MCF 10A (cell line): ENCODE measurements around the gene KRT6B. TPM values are rescaled to one million over a fixed set of nuclear protein-coding genes. Genes with fewer than 3 reads are reported as not detected.
"Not testable (repeated sequence)": the region's sequence is repeated elsewhere in the genome, so short reads cannot be mapped to it uniquely, and the experiment has no call there.

ENCODE experiments used
- BruUV-seq: library from RNA; stranded (reverse); fragments of 400-500 nt; replicated peaks from 2 replicates; lab custom pipeline; 2021; lab: Mats Ljungman, UMichigan
- CTCF ChIA-PET: fragments of 300-600 bp; sonication (Branson Sonifier 250); formaldehyde crosslinking; extraction: SDS; loops from one replicate; lab custom pipeline; 2021; ENCODE audit warnings: antibody characterized with exemption, inconsistent platforms; lab: Yijun Ruan, JAX
- POLR2A ChIA-PET: fragments of 300-600, 350-650 bp; sonication (Branson Sonifier 250); formaldehyde crosslinking; extraction: SDS; loops from one replicate; lab custom pipeline; 2020; ENCODE audit warnings: antibody characterized with exemption, inconsistent platforms; lab: Yijun Ruan, JAX
- DNase-seq: peaks from one replicate; pipeline ENCODE4 v3.0.0-alpha.2; 2018; ENCODE audit not compliant: unreplicated experiment
- H3K27ac Mint-ChIP-seq: one replicate; pipeline ENCODE4 v1.8.0; 2022; ENCODE audit warnings: mild to moderate bottlenecking, low read depth, mixed read lengths; ENCODE audit not compliant: unreplicated experiment
- H3K27me3 Mint-ChIP-seq: one replicate; pipeline ENCODE4 v1.8.0; 2022; ENCODE audit warnings: mixed read lengths; ENCODE audit not compliant: insufficient read depth, unreplicated experiment
- H3K36me3 Mint-ChIP-seq: one replicate; pipeline ENCODE4 v1.8.0; 2022; ENCODE audit warnings: mild to moderate bottlenecking, moderate library complexity, mixed read lengths; ENCODE audit not compliant: insufficient read depth, unreplicated experiment
- H3K4me1 Mint-ChIP-seq: one replicate; pipeline ENCODE4 v1.8.0; 2022; ENCODE audit warnings: mixed read lengths; ENCODE audit not compliant: insufficient read depth, unreplicated experiment
- H3K4me3 Mint-ChIP-seq: one replicate; pipeline ENCODE4 v1.8.0; 2022; ENCODE audit warnings: mild to moderate bottlenecking, moderate library complexity, mixed read lengths; ENCODE audit not compliant: unreplicated experiment
- H3K9me3 Mint-ChIP-seq: one replicate; pipeline ENCODE4 v1.8.0; 2022; ENCODE audit warnings: mixed read lengths; ENCODE audit not compliant: unreplicated experiment
- CTCF ChIP-seq: fragments of 200-600 bp; IDR thresholded peaks from one replicate; pipeline ENCODE4 v1.8.0; 2022; ENCODE audit warnings: antibody characterized with exemption, mild to moderate bottlenecking; ENCODE audit not compliant: unreplicated experiment
- intact Hi-C: fragments of 100-400 bp; cut with micrococcal nuclease; formaldehyde crosslinking; loops from 2 replicates; pipeline ENCODE4 v1.14.1; 2022
- total RNA-seq: library from RNA; stranded (reverse); gene quantifications from 2 replicates; pipeline ENCODE4 v1.2.3, GENCODE V29; 2022

The KRT6B gene
- total RNA-seq, 1 experiment from 2014 or later = 3.3 TPM

- no peak for TF ChIP-seq CTCF
- H3K9me3 Mint-ChIP-seq = no peaks in the 10 kb centered on the region
- CTCF ChIA-PET = interaction anchor here (1.3 kb wide), 1 partner anchor 76 kb away, joined by 5 read pairs; no protein-coding TSS in a partner anchor
- no peak for DNase-seq
- H3K27me3 Mint-ChIP-seq = no peaks in the 10 kb centered on the region
- intact Hi-C loops = loop anchor here (10.0 kb wide), 1 partner anchor 53 kb away; no protein-coding TSS in a partner anchor
- no TSS peak for BruUV-seq
- POLR2A ChIA-PET = no interaction called here
- no peak overlapping the region for H3K27ac Mint-ChIP-seq
- no peak overlapping the region for H3K4me3 Mint-ChIP-seq
- peaks cover 11% of the 10 kb centered on the region for H3K4me1 Mint-ChIP-seq
- H3K36me3 Mint-ChIP-seq = no peaks in the 10 kb centered on the region
Measured at GRCh38 chr12:52448228-52448627, 3.7 kb downstream of the KRT6B start.

GRCh38 chr12:52447196-52447595 lies 4.8 kb downstream of the KRT6B start:
- peaks cover 18% of the 10 kb centered on the region for H3K4me1 Mint-ChIP-seq
- DNase-seq, H3K9me3 Mint-ChIP-seq, H3K27me3 Mint-ChIP-seq, H3K4me3 Mint-ChIP-seq, BruUV-seq, POLR2A ChIA-PET, H3K27ac Mint-ChIP-seq, H3K36me3 Mint-ChIP-seq: not testable (repeated sequence)
- CTCF ChIA-PET = interaction anchor here (0.8 to 1.3 kb wide), 3 partner anchors 49 to 439 kb away, joined by 5 read pairs; no protein-coding TSS in a partner anchor
- intact Hi-C loops = loop anchor here (10.0 kb wide), 1 partner anchor 52 kb away; no protein-coding TSS in a partner anchor

GRCh38 chr12:52446367-52447045 lies 5.4 kb downstream of the KRT6B start:
- BruUV-seq = no TSS peak
- Mint-ChIP-seq H3K9me3 (no peaks in the 10 kb centered on the region), H3K27me3 (no peaks in the 10 kb centered on the region), H3K4me1 (peaks cover 20% of the 10 kb centered on the region), H3K27ac (no peak overlapping the region), H3K4me3 (no peak overlapping the region), H3K36me3 (no peaks in the 10 kb centered on the region)
- POLR2A ChIA-PET = no interaction called here
- intact Hi-C loops = loop anchor here (10.0 kb wide), 1 partner anchor 52 kb away; no protein-coding TSS in a partner anchor
- CTCF ChIA-PET = interaction anchor here (0.5 to 1.1 kb wide), 4 partner anchors 50 to 576 kb away, joined by 3 to 5 read pairs (median 4); no protein-coding TSS in a partner anchor
- no peak for TF ChIP-seq CTCF
- no peak for DNase-seq

- no peaks in the 10 kb centered on the region for H3K9me3 Mint-ChIP-seq
- POLR2A ChIA-PET = no interaction called here
- H3K4me3 Mint-ChIP-seq = no peak overlapping the region
- H3K27me3 Mint-ChIP-seq = no peaks in the 10 kb centered on the region
- no peak overlapping the region for H3K27ac Mint-ChIP-seq
- BruUV-seq = no TSS peak
- CTCF ChIA-PET = interaction anchor here (0.5 kb wide), 1 partner anchor 577 kb away, joined by 3 read pairs; no protein-coding TSS in a partner anchor
- H3K4me1 Mint-ChIP-seq = peaks cover 26% of the 10 kb centered on the region
- no peak for DNase-seq
- H3K36me3 Mint-ChIP-seq = no peaks in the 10 kb centered on the region
- intact Hi-C loops = loop anchor here (10.0 kb wide), 1 partner anchor 51 kb away; no protein-coding TSS in a partner anchor
- TF ChIP-seq CTCF = no peak
Measured at GRCh38 chr12:52445876-52446275, 6.1 kb downstream of the KRT6B start.
